ENCODE data around the gene SSBP3.
A peak's percentile ranks its signal among the peaks of the same experiment; 100 is the strongest.

- TF ChIP-seq POLR2A (IDR thresholded peaks at IDR 0.05) = no peak
- peak in 1 of 7 experiments; percentile 13 for TF ChIP-seq CTCF (IDR thresholded peaks at IDR 0.05)
Measured at GRCh38 chr1:54274448-54274847, 131.7 kb downstream of the SSBP3 start.

Data from body of pancreas (tissue), 4 donors.